AG04449 (cell line): ENCODE data around the gene ESYT3.

ENCODE experiments used
- CTCF ChIA-PET: fragments of 350-600 bp; formaldehyde crosslinking; extraction: SDS; loops from one replicate; lab custom pipeline; 2021; ENCODE audit warnings: antibody characterized with exemption; lab: Yijun Ruan, JAX
- POLR2A ChIA-PET: fragments of 400-600, 350-600 bp; formaldehyde crosslinking; extraction: SDS; loops from one replicate; lab custom pipeline; 2020; ENCODE audit warnings: antibody characterized with exemption, inconsistent platforms; lab: Yijun Ruan, JAX
- DNase-seq: peaks from one replicate; pipeline ENCODE4 v3.0.0-alpha.2; 2010; ENCODE audit warnings: low read depth, low spot score
- H3K4me3 ChIP-seq: 2 replicates; pipeline ENCODE4 v1.5.1; 2011; ENCODE audit warnings: low read depth, mild to moderate bottlenecking, control low read depth, low read length
- TF ChIP-seq, protein P1 (sequence below): IDR thresholded peaks from one replicate; pipeline ENCODE4 v1.5.1; 2011; ENCODE audit warnings: mild to moderate bottlenecking, moderate library complexity, low read length, control low read depth, inconsistent platforms; ENCODE audit not compliant: insufficient read depth; ENCODE audit errors: missing control alignments

The ESYT3 gene

DNA sequence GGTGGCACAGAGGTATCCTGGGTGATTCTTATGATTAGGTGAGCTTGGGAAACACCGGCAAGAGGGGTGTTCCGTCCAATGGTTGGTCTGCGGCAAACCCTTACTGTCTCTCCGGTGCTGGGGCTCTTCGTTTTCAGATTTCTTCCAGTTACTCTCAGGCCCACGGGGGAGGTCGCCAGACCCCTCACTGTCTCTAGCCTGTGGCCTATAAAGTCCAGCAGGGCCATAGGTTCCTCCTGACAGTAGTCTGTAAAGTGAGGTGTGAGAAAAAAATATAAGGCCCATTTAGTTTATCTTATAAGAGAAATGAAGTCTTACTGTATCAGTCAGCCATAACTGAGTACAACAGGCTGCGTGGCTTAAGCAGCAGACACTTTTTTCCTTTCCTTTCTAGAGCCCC, 1.4 kb downstream of the ESYT3 start:
- H3K4me3 ChIP-seq: no peak overlapping the region; the same call in 1 of the 2 replicates
- POLR2A ChIA-PET: interaction anchor here (0.6 to 0.9 kb wide), 2 partner anchors 45 to 484 kb away, joined by 3 read pairs; no protein-coding TSS in a partner anchor
- CTCF ChIA-PET: interaction anchor here (3.3 kb wide), 1 partner anchor 18 kb away, joined by 33 read pairs; no protein-coding TSS in a partner anchor
- no peak for DNase-seq
- TF ChIP-seq, protein P1, sequence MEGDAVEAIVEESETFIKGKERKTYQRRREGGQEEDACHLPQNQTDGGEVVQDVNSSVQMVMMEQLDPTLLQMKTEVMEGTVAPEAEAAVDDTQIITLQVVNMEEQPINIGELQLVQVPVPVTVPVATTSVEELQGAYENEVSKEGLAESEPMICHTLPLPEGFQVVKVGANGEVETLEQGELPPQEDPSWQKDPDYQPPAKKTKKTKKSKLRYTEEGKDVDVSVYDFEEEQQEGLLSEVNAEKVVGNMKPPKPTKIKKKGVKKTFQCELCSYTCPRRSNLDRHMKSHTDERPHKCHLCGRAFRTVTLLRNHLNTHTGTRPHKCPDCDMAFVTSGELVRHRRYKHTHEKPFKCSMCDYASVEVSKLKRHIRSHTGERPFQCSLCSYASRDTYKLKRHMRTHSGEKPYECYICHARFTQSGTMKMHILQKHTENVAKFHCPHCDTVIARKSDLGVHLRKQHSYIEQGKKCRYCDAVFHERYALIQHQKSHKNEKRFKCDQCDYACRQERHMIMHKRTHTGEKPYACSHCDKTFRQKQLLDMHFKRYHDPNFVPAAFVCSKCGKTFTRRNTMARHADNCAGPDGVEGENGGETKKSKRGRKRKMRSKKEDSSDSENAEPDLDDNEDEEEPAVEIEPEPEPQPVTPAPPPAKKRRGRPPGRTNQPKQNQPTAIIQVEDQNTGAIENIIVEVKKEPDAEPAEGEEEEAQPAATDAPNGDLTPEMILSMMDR: no peak

DNA sequence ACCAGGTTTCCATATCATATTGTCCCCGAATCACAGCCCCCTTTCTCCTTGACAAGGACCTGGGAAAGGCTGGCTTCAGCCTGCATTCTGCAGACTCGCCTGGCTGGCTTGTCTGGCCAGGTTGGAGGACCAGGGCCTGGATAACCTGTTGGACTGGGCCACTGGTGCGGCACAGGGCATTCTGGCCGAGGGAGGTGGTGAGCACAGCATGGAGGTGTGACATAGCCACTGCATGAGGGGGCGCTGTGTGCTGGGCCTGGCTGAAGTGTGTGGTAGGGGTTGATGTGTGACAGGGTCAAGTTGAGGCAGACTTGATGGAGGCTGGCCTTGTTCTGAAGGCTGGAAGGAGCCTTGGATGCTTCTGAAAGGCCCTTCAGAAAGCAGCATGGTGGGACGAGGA, 2.9 kb downstream of the ESYT3 start:
- DNase-seq: no peak
- POLR2A ChIA-PET: no interaction called here
- H3K4me3 ChIP-seq: no peak overlapping the region
- TF ChIP-seq, protein P1: no peak
- CTCF ChIA-PET: interaction anchor here (11.4 kb wide), 1 partner anchor 19 kb away, joined by 64 read pairs; no protein-coding TSS in a partner anchor

DNA sequence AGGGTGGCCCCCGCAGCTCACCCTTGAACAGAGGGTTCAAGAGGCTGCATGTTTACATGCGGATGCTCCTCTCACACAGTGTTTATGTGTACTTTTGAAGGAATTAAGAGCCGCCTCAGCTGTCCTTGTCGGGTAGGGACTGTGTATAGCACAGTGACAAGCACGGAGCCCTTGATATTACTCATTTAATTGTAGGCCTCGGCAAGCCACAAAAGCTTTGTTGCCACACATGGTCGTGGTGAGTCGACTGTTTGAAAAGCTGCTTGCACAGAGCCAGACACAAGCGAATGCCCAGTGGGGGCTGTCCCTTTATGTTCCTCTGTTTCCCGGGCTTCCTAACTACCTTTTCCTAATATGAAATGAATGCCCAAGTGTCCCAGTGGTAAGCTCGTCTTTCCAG, 4.5 kb downstream of the ESYT3 start:
- H3K4me3 ChIP-seq: no peak overlapping the region
- no peak for DNase-seq
- TF ChIP-seq, protein P1: no peak
- ChIA-PET CTCF (interaction anchor here (0.8 to 11.4 kb wide), 4 partner anchors 12 to 497 kb away, joined by 3 to 64 read pairs (median 4); no protein-coding TSS in a partner anchor), POLR2A (no interaction called here)

DNA sequence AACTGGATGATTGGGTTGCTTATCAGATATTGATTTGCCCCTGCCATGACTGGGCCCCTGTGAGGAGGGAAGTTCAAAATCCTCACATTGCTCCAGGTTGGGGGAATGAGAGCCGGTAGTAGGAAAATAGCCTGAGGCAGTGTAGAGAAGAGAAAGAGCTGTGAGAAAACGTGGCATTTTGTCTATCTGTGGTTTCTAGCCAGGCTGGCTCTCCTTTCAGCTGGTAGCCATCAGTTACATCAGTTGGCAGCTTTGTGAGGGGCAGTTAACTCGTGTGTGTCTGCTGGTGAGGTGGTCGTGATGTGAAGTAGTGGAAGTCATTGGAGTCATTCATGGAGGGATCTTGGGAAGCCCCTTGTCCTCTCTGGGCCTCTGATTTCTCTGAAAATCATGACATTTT, 5.2 kb downstream of the ESYT3 start:
- no peak for DNase-seq
- POLR2A ChIA-PET: interaction anchor here (0.8 kb wide), 1 partner anchor 27 kb away, joined by 3 read pairs; no protein-coding TSS in a partner anchor
- no peak overlapping the region for H3K4me3 ChIP-seq
- CTCF ChIA-PET: interaction anchor here (0.7 to 11.4 kb wide), 3 partner anchors 22 to 484 kb away, joined by 3 to 64 read pairs (median 3); no protein-coding TSS in a partner anchor
- TF ChIP-seq, protein P1: no peak

DNA sequence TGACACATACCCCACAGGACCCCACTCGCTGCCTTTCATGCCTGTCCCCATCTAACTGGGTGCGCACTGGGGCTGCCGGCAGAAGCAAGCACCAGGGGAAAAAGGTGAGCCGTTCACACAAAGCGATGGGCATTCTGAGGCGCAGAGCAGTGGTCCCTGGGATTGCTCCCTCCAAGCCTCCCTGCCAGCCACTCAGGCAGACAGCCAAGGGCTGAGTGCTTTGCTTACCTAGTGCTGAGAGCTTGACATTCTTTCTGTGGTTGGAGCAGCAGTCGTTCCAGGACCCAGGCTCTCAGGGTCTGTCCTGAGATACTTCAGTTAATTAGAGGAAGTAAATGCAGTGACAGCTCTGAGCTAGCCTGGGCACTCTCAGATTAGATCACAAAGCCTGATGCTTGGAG, 5.7 kb downstream of the ESYT3 start:
- TF ChIP-seq, protein P1: no peak
- ChIA-PET POLR2A (interaction anchor here (0.8 kb wide), 1 partner anchor 27 kb away, joined by 3 read pairs; no protein-coding TSS in a partner anchor), CTCF (interaction anchor here (0.7 to 11.4 kb wide), 2 partner anchors 22 to 475 kb away, joined by 3 to 64 read pairs; no protein-coding TSS in a partner anchor)
- DNase-seq: no peak
- H3K4me3 ChIP-seq: no peak overlapping the region

DNA sequence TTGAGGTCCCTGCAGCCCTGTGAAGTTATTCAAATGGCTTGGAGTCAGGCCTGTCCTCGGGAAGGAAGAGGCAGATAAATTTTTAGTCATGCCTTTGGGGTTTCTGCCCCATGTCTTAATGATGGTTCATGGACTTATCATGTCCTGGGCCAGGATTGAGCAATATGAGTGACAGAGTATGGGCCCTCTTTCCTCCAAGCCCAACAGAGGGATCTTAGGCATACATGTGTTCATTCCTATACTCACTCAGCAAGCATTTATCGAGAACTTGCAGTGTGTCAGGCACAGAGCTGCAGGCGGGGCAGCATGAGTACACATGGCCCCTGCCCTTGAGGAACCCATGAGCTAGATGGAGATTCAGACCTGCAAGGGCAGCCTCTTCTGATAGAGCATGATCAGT, 6.2 kb downstream of the ESYT3 start:
- POLR2A ChIA-PET: no interaction called here
- TF ChIP-seq, protein P1: no peak
- no peak for DNase-seq
- H3K4me3 ChIP-seq: no peak overlapping the region
- CTCF ChIA-PET: interaction anchor here (2.1 to 11.4 kb wide), 2 partner anchors 23 to 475 kb away, joined by 10 to 64 read pairs; no protein-coding TSS in a partner anchor
